PFSK-1 (cell line): ENCODE results near the gene ENTPD2.

Source experiments
- FOXP2 ChIP-seq: optimal IDR thresholded peaks from 2 replicates; pipeline ENCODE3; 2011; ENCODE audit warnings: borderline replicate concordance, control low read depth, inconsistent platforms; ENCODE audit not compliant: insufficient read depth; ENCODE audit errors: extremely low read length, extremely low read depth
- POLR2AphosphoS5 ChIP-seq: IDR thresholded peaks from 2 replicates; pipeline ENCODE4 v1.6.1; 2012; ENCODE audit warnings: low read depth, mild to moderate bottlenecking, control low read depth, low read length, moderate library complexity
- SIN3A ChIP-seq: IDR thresholded peaks from 2 replicates; pipeline ENCODE4 v1.6.1; 2012; ENCODE audit warnings: mild to moderate bottlenecking, low read length, moderate library complexity, borderline replicate concordance; ENCODE audit not compliant: insufficient read depth
- TAF1 ChIP-seq: IDR thresholded peaks from 2 replicates; pipeline ENCODE4 v1.6.1; 2012; ENCODE audit warnings: low read length, control low read depth, borderline replicate concordance; ENCODE audit not compliant: insufficient read depth
- TF ChIP-seq, protein P1 (sequence below), 2 experiments: IDR thresholded peaks; 2 replicates each; pipeline versions ENCODE4 v1.6.1 to v1.8.0; 2011 to 2012; ENCODE audit warnings: low read depth in 2 of 2, low read length in 2 of 2, control low read depth in 1 of 2, inconsistent platforms in 1 of 2, mild to moderate bottlenecking in 1 of 2, moderate library complexity in 1 of 2; ENCODE audit not compliant: insufficient read depth in 1 of 2

ENTPD2 gene

DNA sequence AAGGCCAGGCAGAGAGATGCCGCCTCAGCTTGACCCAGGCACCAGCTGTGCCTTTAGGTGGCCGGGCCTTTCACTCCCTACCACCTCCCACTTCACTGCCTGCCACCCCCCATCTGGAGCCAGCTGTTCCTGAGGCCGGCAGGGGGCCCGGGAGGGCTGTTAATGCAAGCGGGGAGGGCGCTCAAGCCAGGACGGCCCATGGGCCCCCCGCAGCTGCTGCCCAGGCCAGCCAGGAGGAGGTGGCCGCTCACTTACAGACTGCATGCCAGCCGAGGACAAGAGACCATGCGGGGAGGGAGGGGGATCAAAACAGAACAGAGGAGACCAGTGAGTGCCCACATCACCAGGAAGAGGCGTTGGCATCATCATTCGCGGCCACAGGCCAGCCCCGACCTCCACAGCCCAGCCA, 30.3 kb downstream of the ENTPD2 start:
- no peak for TF ChIP-seq POLR2AphosphoS5
- TF ChIP-seq, protein P1, sequence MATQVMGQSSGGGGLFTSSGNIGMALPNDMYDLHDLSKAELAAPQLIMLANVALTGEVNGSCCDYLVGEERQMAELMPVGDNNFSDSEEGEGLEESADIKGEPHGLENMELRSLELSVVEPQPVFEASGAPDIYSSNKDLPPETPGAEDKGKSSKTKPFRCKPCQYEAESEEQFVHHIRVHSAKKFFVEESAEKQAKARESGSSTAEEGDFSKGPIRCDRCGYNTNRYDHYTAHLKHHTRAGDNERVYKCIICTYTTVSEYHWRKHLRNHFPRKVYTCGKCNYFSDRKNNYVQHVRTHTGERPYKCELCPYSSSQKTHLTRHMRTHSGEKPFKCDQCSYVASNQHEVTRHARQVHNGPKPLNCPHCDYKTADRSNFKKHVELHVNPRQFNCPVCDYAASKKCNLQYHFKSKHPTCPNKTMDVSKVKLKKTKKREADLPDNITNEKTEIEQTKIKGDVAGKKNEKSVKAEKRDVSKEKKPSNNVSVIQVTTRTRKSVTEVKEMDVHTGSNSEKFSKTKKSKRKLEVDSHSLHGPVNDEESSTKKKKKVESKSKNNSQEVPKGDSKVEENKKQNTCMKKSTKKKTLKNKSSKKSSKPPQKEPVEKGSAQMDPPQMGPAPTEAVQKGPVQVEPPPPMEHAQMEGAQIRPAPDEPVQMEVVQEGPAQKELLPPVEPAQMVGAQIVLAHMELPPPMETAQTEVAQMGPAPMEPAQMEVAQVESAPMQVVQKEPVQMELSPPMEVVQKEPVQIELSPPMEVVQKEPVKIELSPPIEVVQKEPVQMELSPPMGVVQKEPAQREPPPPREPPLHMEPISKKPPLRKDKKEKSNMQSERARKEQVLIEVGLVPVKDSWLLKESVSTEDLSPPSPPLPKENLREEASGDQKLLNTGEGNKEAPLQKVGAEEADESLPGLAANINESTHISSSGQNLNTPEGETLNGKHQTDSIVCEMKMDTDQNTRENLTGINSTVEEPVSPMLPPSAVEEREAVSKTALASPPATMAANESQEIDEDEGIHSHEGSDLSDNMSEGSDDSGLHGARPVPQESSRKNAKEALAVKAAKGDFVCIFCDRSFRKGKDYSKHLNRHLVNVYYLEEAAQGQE (IDR thresholded peaks at IDR 0.05; ENCODE audit: insufficient read depth in 1 of 2, low read depth in 2 of 2, low read length in 2 of 2): no peak
- no peak for TF ChIP-seq TAF1
- no peak for TF ChIP-seq SIN3A
- TF ChIP-seq FOXP2: no peak

DNA sequence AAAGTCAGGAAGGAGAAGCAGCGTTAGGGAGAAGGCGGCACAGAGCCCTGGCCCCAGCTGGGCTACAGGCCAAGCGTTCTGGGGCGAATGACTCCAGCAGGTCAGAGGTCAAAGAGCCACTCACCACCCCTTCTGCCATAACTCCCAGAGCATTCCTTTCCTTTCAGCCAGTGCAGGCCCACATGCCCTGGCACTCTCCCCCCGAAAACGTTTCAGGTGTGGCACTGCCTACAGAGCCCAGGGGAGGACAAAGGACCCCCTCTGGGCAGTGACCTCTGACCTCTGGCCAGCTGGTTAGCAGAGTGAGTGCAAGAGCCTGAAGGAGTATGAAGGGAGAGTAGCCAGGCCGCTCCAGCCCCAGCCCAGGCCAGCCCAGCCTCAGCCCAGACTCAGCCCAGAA, 30.7 kb downstream of the ENTPD2 start:
- TF ChIP-seq, protein P1 (IDR thresholded peaks at IDR 0.05; ENCODE audit: insufficient read depth in 1 of 2, low read depth in 2 of 2, low read length in 2 of 2): no peak
- no peak for TF ChIP-seq SIN3A
- TF ChIP-seq FOXP2: no peak
- no peak for TF ChIP-seq TAF1
- TF ChIP-seq POLR2AphosphoS5: no peak

DNA sequence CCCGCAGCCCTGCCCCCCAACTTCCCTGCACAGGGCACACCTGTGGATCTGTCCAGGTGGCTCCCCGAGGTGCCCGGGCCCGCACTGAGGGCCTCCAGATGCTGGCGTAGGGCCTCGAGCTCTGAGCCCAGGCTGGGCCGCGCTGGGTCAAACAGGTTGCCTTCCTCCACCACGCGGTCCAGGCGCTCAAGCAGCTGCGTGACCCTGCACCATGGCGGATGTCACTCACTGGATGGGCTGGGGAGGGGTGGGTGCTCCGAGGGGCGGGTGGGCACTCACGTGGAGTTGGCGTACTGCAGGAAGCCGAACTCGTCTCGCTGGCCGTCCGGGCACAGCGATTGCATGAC, 31.2 kb downstream of the ENTPD2 start:
- TF ChIP-seq, protein P1 (IDR thresholded peaks at IDR 0.05; ENCODE audit: insufficient read depth in 1 of 2, low read depth in 2 of 2, low read length in 2 of 2): no peak
- TF ChIP-seq SIN3A: no peak
- no peak for TF ChIP-seq FOXP2
- TF ChIP-seq TAF1: no peak
- TF ChIP-seq POLR2AphosphoS5: no peak

DNA sequence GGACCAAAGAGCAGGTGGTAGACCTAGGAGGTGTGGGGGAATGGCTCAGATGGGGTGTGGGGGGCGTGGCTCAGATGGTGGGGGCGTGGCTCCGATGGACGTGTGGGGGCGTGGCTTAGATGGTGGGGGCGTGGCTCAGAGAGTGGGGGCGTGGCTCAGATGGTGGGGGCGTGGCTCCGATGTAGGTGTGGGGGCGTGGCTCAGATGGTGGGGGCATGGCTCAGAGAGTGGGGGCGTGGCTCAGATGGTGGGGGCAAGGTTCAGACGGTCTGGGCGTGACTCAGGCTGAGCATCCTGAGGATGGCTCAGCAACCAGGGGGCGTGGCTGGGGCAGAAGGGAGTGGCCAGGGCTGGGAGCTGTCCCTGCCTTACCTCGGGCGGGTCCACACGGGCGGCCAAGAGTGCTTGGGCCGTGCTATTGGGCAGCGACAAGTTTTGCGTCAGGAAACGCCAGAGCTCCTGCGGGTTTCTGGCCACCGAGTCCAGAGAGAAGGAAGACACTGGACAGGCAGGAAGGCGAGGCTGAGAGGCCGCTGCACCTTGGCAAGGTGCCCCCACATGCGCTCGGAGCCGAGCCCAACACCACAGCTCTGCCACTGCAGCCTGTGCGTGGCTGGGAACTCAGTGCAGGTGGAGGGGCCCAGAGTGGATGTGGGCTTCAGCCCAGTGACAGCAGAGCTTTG, 31.7 kb downstream of the ENTPD2 start:
- TF ChIP-seq POLR2AphosphoS5 (no peak), FOXP2 (no peak), TAF1 (no peak), SIN3A (no peak)
- TF ChIP-seq, protein P1 (IDR thresholded peaks at IDR 0.05; ENCODE audit: insufficient read depth in 1 of 2, low read depth in 2 of 2, low read length in 2 of 2): peak in 1 of 2 experiments; percentile 38; a peak in 1 of 4 replicates

DNA sequence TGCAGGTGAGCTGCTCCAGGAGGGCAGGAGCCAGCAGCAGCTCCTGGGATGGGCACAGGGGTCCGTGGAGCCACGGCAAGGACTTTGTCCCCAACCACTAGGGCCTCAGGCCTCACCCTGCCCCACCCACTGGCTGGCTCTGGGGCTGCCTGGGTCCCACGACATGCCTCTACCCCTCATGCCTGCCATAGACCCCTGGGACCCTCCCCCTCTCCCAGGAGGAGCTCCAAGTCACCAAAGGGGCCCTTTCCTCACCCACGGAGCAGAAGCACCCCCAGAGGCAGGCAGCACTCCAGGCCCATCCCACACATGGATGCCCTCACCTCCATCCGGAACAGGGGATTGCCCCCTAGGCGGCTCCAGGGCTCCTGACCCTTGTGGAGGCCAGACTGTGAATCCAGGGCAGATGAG, 32.3 kb downstream of the ENTPD2 start:
- TF ChIP-seq TAF1 (no peak), POLR2AphosphoS5 (no peak), SIN3A (no peak)
- TF ChIP-seq, protein P1 (IDR thresholded peaks at IDR 0.05; ENCODE audit: insufficient read depth in 1 of 2, low read depth in 2 of 2, low read length in 2 of 2): no peak
